ENCODE data around the gene IMPACT.

The IMPACT gene

GRCh38 chr18:24388957-24389356 is 37.5 kb upstream of the IMPACT start:
- no peak overlapping the region for H3K4me3 ChIP-seq (ENCODE audit: low read depth, low read length)
- no peaks in the 10 kb centered on the region for H3K36me3 ChIP-seq (replicated peaks)
- TF ChIP-seq CTCF (IDR thresholded peaks at IDR 0.05; ENCODE audit: low read depth, low read length, missing control alignments): no peak
- in situ Hi-C loops (cut with HindIII; ENCODE audit: low pct_ligation_motif_present, low sequenced_read_pairs): no loop called here
- no peak overlapping the region for H3K27ac ChIP-seq
- H3K27me3 ChIP-seq (replicated peaks): no peaks in the 10 kb centered on the region
- no peak for DNase-seq

DNA sequence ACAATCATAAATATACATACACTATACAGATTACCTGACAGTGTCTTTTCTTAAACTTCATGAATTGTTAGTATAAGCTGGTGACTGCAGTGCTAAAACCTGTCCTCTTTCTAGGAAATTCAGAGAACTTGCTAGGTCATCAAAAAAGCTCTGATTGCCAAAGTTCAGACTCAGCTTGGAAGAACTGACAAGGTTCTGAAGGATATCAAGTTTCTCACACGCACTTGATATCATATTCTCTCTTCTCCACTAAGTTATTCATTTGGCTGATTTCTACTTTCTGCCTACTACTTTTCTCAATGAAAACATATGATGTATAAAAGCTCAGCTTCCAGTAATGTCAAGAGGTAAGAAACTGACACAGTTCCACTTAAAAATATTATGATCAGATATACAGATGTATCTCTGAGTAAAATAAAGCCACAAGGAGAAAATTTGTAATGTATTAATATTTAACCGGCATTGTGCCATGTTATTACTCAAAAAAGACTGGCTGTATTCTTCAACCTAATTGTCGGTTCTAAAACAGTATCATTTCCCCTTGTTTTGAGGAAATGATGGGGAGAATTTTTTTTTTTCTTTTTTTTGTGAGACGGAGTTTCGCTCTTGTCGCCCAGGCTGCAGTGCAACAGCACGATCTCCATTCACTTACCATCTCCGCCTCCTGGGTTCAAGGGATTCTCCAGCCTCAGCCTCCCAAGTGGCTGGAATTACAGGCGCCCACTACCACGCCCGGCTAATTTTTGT is 31.2 kb upstream of the IMPACT start:
- H3K27me3 ChIP-seq (replicated peaks): no peaks in the 10 kb centered on the region
- H3K27ac ChIP-seq: no peak overlapping the region
- no peaks in the 10 kb centered on the region for H3K36me3 ChIP-seq (replicated peaks)
- no peak for DNase-seq
- in situ Hi-C loops (cut with HindIII; ENCODE audit: low pct_ligation_motif_present, low sequenced_read_pairs): no loop called here
- no peak for TF ChIP-seq CTCF (IDR thresholded peaks at IDR 0.05; ENCODE audit: low read depth, low read length, missing control alignments)
- H3K4me3 ChIP-seq (ENCODE audit: low read depth, low read length): no peak overlapping the region

- DNase-seq: no peak
- H3K36me3 ChIP-seq (replicated peaks): no peaks in the 10 kb centered on the region
- H3K27me3 ChIP-seq (replicated peaks): no peaks in the 10 kb centered on the region
- in situ Hi-C loops (cut with HindIII; ENCODE audit: low pct_ligation_motif_present, low sequenced_read_pairs): no loop called here
- peak overlapping the region; percentile 84 for H3K4me3 ChIP-seq (ENCODE audit: low read depth, low read length)
- H3K27ac ChIP-seq: no peak overlapping the region
- TF ChIP-seq CTCF (IDR thresholded peaks at IDR 0.05; ENCODE audit: low read depth, low read length, missing control alignments): no peak
These were observed 30.3 kb upstream of the IMPACT start for GRCh38 chr18:24396082-24396633.

GRCh38 chr18:24397131-24397693 is 29.3 kb upstream of the IMPACT start:
- Histone ChIP-seq H3K36me3 (replicated peaks) (no peaks in the 10 kb centered on the region), H3K27me3 (replicated peaks) (no peaks in the 10 kb centered on the region), H3K4me3 (ENCODE audit: low read depth, low read length) (peak overlapping the region; percentile 84), H3K27ac (peak overlapping the region; percentile 45)
- peak; percentile 63 for DNase-seq
- in situ Hi-C loops (cut with HindIII; ENCODE audit: low pct_ligation_motif_present, low sequenced_read_pairs): no loop called here
- no peak for TF ChIP-seq CTCF (IDR thresholded peaks at IDR 0.05; ENCODE audit: low read depth, low read length, missing control alignments)

DNA sequence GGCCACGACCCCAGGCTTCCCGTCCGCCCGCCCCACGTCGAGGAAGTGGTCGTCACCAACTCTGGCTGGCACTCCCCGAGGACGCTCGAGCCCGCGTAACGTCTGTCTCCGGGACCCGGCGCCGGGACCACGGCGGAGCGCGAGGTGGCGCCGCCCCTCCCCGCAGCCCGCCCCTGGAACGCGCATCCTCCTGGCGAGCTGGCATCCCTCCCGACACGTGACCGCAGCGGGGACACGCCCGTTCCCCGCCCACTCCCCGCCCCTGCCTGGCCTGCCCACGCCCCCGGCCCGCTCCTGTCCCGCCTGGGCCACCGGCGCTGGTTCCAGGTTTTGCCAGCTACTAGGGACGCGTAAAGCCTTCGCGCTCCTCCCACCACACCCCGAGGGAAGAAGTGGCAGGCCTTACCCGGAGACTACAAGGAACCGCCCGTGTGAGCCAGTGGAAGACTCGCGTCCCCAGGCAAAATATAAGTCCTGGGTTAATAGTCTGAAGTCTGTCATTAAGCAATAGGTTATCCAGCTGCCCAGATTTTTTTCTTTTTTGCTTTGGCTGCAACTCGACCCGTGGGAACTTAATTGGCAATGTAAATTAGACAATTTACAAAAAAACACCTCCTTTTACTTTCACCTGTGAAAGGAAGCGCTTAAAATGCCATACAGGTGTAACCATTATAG is 28.6 kb upstream of the IMPACT start, which contains the start of gene OSBPL1A:
Gene OSBPL1A, minus strand, starts transcription at position 131 of the 675 bp plus-strand sequence. CDS start 20,291 bp downstream, outside the sequence.
- Histone ChIP-seq H3K4me3 (ENCODE audit: low read depth, low read length) (peak within 1 kb of the TSS; percentile 84), H3K27me3 (replicated peaks) (no peaks in the 10 kb centered on the region), H3K36me3 (replicated peaks) (no peaks in the 10 kb centered on the region), H3K27ac (peak within 1 kb of the TSS; percentile 45)
- no peak for TF ChIP-seq CTCF (IDR thresholded peaks at IDR 0.05; ENCODE audit: low read depth, low read length, missing control alignments)
- DNase-seq: peak; percentile 77
- in situ Hi-C loops (cut with HindIII; ENCODE audit: low pct_ligation_motif_present, low sequenced_read_pairs): no loop called here

Data from brain microvascular endothelial cell (primary cell).